ENCODE data around the gene NR6A1.

- TF ChIP-seq POLR2A (IDR thresholded peaks at IDR 0.05; ENCODE audit: low read length), result no peak
- TF ChIP-seq GATA1 (IDR thresholded peaks at IDR 0.05; ENCODE audit: low read depth, low read length), result no peak
Observed at GRCh38 chr9:124550072-124550471, 221.0 kb downstream of the NR6A1 start.
